ENCODE measurements around the gene ADAMTS12. TPM values are rescaled to one million over a fixed set of nuclear protein-coding genes. Genes with fewer than 3 reads are reported as not detected.

The ADAMTS12 gene
- polyA plus RNA-seq, 1 of the 3 experiments (the other 2 are of a cell fraction): 2.5 TPM

GRCh38 chr5:33903118-33903517 is 11.3 kb upstream of the ADAMTS12 start:
- Histone ChIP-seq H3K27me3 (ENCODE audit: insufficient read depth) (no peaks in the 10 kb centered on the region), H3K4me3 (ENCODE audit: low read depth in 2 of 2, low read length in 1 of 2) (no peak overlapping the region), H3K4me2 (no peak overlapping the region), H3F3A (replicated peaks; ENCODE audit: insufficient read depth) (no peaks in the 10 kb centered on the region), H4K20me1 (ENCODE audit: insufficient read depth) (no peaks in the 10 kb centered on the region), H3K9me3 (peaks cover 8% of the 10 kb centered on the region; the same call in 1 of the 2 replicates), H3K9ac (no peak overlapping the region), H2AFZ (ENCODE audit: low read depth) (no peak overlapping the region), H3K9me2 (no peaks in the 10 kb centered on the region), H3K36me3 (replicated peaks in 1 of 2; ENCODE audit: control insufficient read depth in 1 of 2, insufficient read depth in 2 of 2, low read length in 1 of 2) (peaks cover 0 to 4% of the 10 kb centered on the region in 2 experiments), H3K27ac (ENCODE audit: low read depth in 2 of 2, low read length in 1 of 2) (no peak overlapping the region), H3K4me1 (ENCODE audit: control insufficient read depth in 1 of 2, insufficient read depth in 2 of 2, low read depth in 1 of 2, low read length in 1 of 2) (no peaks in the 10 kb centered on the region), H3K79me2 (ENCODE audit: insufficient read depth) (no peaks in the 10 kb centered on the region)
- CTCF ChIA-PET: no interaction called here
- TF ChIP-seq GATA2 (CRISPR knock-in tag; IDR thresholded peaks at IDR 0.05): no peak
- no peak for TF ChIP-seq TAF1 (IDR thresholded peaks at IDR 0.05; ENCODE audit: borderline replicate concordance, low read depth, low read length)
- no peak for TF ChIP-seq RFX5 (IDR thresholded peaks at IDR 0.05; ENCODE audit: low read length)
- no peak for TF ChIP-seq CTCF (IDR thresholded peaks at IDR 0.05)
- TF ChIP-seq TCF12 (IDR thresholded peaks at IDR 0.05): no peak
- TF ChIP-seq YY1 (IDR thresholded peaks at IDR 0.05; ENCODE audit: low read depth): no peak
- no peak for TF ChIP-seq MAX (IDR thresholded peaks at IDR 0.05; ENCODE audit: low read depth)
- no peak for TF ChIP-seq ZBTB33 (IDR thresholded peaks at IDR 0.05; ENCODE audit: borderline replicate concordance, low read depth)
- no peak for TF ChIP-seq REST (IDR thresholded peaks at IDR 0.05; ENCODE audit: low read depth, low read length)
- no peak for TF ChIP-seq PBX3 (IDR thresholded peaks at IDR 0.05)
- TF ChIP-seq SIN3A (IDR thresholded peaks at IDR 0.05; ENCODE audit: borderline replicate concordance, low read depth, low read length): no peak
- TF ChIP-seq JUND (IDR thresholded peaks at IDR 0.05): no peak
- TF ChIP-seq RCOR1 (IDR thresholded peaks at IDR 0.05; ENCODE audit: low read length): no peak
- no peak for TF ChIP-seq ELF1 (IDR thresholded peaks at IDR 0.05)
- no peak for TF ChIP-seq RAD21 (IDR thresholded peaks at IDR 0.05; ENCODE audit: low read length)
- TF ChIP-seq EZH2phosphoT487 (IDR thresholded peaks at IDR 0.05; ENCODE audit: borderline replicate concordance, low read depth): no peak
- TF ChIP-seq TEAD4 (IDR thresholded peaks at IDR 0.05; ENCODE audit: borderline replicate concordance, insufficient read depth): no peak
- no peak for TF ChIP-seq MXI1 (IDR thresholded peaks at IDR 0.05; ENCODE audit: low read depth, low read length)
- TF ChIP-seq FOSL2 (IDR thresholded peaks at IDR 0.05; ENCODE audit: borderline replicate concordance, low read depth): no peak
- TF ChIP-seq SMC3 (IDR thresholded peaks at IDR 0.05; ENCODE audit: low read depth, low read length): no peak
- POLR2A ChIA-PET: no interaction called here
- WGBS (ENCODE audit: low lambda C conversion rate): no CpG with 5 or more reads among the region's 2 CpGs
- no peak for DNase-seq

Measured in SK-N-SH (cell line).